HG02938 (cell line): ENCODE data around the gene CAPN9.
"Not testable (repeated sequence)": the region's sequence is repeated elsewhere in the genome, so short reads cannot be mapped to it uniquely, and the experiment has no call there.

Source experiments
- ATAC-seq: cut with Tn5 transposase; IDR thresholded peaks from one replicate; pipeline ENCODE4 v1.9.1; 2021; ENCODE audit warnings: mild to moderate bottlenecking, moderate library complexity; ENCODE audit not compliant: unreplicated experiment

Gene CAPN9

GRCh38 chr1:230845184-230845583, 98.0 kb downstream of the CAPN9 start:
- not testable (repeated sequence) for ATAC-seq

DNA sequence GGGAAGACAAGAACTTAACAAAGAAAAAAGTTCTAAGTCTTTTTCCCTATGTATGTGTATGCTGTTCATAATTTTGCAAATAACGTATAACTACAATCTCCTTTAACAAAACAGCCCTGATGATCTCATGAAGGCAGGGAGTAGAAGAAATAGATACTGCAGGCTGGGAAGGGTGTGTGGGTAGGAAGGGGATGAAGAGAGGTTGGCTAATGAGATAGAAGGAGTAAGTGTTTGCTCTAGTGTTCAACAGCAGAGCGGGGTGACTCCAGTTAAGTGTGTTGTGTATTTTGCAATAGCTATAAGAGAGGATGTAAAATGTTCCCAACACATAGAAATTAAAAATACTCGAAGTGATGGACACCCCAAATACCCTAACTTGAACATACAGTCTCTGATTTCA, 101.0 kb downstream of the CAPN9 start:
- no peak for ATAC-seq

- no peak for ATAC-seq
Observed at GRCh38 chr1:230849451-230850224, 102.5 kb downstream of the CAPN9 start.

- no peak for ATAC-seq
Observed at GRCh38 chr1:230850547-230850946, 103.4 kb downstream of the CAPN9 start.

DNA sequence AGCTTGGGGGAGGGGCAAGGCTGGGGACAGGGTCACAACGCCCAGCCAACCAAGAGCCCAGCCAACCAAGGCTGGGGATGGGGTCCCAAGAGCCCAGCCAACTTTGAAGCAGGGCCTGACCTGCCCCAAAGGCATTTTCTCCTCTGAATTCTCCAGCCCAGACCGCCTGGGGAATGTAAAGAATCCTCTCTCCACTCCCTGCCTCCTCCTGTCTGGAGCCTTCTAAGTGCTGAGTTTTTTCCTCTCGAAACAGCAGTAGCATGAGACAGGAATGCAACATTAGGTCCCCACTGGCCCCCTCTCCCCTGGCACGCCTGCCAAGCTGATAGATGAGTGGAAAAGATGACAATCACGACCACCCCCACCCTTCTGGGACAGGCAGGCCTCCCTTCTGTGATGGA, 104.1 kb downstream of the CAPN9 start:
- ATAC-seq, result no peak
